Mammary epithelial cell (primary cell): ENCODE data around the gene KSR1.

ENCODE experiments used
- EZH2 ChIP-seq: IDR thresholded peaks from 2 replicates; pipeline ENCODE4 v1.6.1; 2012; ENCODE audit warnings: low read length, inconsistent platforms, borderline replicate concordance
- TF ChIP-seq, protein P1 (sequence below), 2 donors: IDR thresholded peaks in 1 of 2; conservative IDR thresholded peaks in 1 of 2; 2 replicates each; pipeline ENCODE4 v1.5.1; 2011 to 2012; ENCODE audit warnings: inconsistent platforms in 2 of 2, low read length in 2 of 2, mild to moderate bottlenecking in 2 of 2, control low read depth in 1 of 2, low read depth in 1 of 2; ENCODE audit not compliant: insufficient read depth in 1 of 2; ENCODE audit errors: extremely low read depth in 1 of 2

DNA sequence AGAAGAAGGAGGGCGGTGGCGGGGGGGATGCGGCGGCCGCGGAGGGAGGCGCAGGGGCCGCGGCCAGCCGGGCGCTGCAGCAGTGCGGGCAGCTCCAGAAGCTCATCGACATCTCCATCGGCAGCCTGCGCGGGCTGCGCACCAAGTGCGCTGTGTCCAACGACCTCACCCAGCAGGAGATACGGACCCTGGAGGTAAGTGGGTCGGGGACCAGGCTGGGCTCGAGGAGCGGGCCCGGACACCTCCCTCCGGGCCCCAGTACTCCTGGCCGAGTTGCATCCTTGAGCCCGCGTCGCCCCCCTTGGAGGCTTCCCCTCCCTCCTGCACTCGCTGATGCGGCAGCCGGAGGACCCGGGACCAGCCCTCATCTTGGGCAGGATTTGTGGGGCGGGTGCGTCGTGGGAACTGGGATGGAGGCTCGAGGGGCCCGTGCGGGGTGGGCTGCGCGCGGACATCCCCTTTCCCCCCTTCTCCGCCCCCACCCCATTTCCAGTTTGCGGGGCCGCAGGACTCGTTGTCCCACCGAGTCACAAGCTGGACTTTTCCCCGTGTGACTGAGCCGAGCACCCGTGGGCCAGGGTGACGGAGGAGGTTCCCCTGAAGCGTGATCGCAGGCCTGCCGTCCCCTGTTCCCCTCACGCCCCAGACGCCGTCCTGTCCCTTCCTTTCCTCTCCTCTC lies 572 bp downstream of the KSR1 start:
- TF ChIP-seq, protein P1, sequence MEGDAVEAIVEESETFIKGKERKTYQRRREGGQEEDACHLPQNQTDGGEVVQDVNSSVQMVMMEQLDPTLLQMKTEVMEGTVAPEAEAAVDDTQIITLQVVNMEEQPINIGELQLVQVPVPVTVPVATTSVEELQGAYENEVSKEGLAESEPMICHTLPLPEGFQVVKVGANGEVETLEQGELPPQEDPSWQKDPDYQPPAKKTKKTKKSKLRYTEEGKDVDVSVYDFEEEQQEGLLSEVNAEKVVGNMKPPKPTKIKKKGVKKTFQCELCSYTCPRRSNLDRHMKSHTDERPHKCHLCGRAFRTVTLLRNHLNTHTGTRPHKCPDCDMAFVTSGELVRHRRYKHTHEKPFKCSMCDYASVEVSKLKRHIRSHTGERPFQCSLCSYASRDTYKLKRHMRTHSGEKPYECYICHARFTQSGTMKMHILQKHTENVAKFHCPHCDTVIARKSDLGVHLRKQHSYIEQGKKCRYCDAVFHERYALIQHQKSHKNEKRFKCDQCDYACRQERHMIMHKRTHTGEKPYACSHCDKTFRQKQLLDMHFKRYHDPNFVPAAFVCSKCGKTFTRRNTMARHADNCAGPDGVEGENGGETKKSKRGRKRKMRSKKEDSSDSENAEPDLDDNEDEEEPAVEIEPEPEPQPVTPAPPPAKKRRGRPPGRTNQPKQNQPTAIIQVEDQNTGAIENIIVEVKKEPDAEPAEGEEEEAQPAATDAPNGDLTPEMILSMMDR (conservative IDR thresholded peaks at IDR 0.05 in 1 of 2, IDR thresholded peaks at IDR 0.05 in 1 of 2; ENCODE audit: extremely low read depth in 1 of 2, insufficient read depth in 1 of 2, low read depth in 1 of 2, low read length in 2 of 2), result no peak
- TF ChIP-seq EZH2, result no peak
